ENCODE data around the gene CSRP3.

CSRP3 gene

DNA sequence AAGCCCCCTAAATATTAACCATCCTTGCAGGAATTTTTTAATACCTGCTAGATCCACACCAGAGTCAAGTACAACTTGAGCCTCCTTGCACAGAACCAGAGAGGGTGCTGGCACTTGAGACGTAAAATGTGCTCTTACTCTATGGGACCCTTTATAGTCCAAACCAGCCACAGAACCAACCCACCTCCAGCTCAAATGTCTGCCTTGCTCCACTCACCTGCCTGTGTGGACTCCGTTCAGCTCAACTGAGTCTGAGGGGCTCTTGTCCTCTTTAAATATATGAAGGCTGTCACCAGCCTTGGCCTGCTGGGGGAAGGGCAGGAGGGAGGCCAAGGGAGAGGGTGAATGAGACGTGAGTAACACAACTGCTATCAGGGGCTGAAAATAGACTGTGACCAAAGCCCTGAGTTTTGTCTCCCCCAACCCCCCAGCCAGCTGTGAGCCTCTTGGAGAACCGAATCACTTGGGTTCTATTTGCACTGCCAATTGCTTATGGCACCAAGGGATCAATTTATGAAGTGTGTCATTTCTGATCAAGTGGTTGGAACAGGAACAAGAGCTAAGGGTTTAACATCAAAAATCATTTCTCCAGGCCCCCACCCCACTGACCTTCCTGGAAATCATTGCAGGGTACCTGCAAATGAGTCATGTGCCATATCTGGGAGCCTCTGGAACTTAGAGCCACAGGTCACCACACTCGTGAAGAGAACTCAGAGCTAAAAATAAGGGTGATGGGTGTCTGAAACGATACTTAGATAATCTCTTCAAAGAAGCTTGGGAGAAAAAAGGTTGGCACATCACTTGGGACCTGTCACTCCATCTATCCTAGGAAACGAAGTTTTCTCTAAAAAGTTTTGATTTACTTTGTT lies at the start of gene CSRP3:
TSS of gene CSRP3 (minus strand) at position 247 of the 869 bp plus-strand sequence. CDS start 9,535 bp downstream, outside the sequence.
- no peak for DNase-seq (ENCODE audit: low read depth)

- no peak for DNase-seq (ENCODE audit: low read depth)
Measured at GRCh38 chr11:19251577-19251976, 49.8 kb upstream of the CSRP3 start.

- no peak for DNase-seq (ENCODE audit: low read depth)
Measured at GRCh38 chr11:19246816-19247215, 45.0 kb upstream of the CSRP3 start.

- DNase-seq (ENCODE audit: low read depth), result no peak
Measured at GRCh38 chr11:19245351-19245750, 43.6 kb upstream of the CSRP3 start.

DNA sequence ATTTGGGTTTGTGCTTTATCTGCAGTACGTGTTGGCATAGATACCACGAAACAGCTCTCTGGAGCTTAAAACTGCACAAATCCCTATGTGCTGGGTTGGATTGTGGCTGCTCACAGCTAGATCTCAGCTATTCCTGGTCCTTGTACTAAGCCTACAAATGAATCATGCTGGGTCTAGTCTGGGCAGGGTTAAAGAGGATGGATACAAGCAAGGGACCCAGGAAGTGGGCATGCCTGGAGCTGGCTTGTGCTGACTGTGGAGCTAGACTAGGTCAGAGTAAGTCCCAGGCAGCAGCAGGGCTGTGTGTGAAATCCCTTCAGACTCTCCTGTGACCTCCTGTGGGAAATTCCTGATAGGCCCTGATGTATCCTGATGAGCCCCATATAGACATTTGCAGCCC lies 42.8 kb upstream of the CSRP3 start:
- DNase-seq (ENCODE audit: low read depth), result no peak

DNA sequence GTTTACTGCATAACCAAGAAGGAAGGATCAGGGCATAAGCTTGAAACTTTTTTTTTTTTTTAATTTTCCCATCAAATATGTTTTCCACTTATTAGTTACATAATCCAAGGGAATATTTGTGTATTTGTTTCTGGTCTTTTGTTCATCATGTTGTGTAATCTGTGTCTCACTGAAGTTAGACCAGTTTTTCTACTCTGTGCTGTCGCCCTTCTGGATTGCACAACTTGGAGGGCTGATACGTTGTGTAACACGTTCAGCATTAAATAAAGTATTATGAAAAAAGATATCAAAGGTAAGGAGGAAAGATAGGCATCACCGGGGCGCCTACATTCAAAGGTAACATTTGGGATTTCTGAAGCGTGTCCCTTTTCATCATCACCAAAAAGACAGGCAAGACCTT lies 42.3 kb upstream of the CSRP3 start:
- DNase-seq (ENCODE audit: low read depth), result no peak

- DNase-seq (ENCODE audit: low read depth), result no peak
Measured at GRCh38 chr11:19243613-19244012, 41.8 kb upstream of the CSRP3 start.

DNA sequence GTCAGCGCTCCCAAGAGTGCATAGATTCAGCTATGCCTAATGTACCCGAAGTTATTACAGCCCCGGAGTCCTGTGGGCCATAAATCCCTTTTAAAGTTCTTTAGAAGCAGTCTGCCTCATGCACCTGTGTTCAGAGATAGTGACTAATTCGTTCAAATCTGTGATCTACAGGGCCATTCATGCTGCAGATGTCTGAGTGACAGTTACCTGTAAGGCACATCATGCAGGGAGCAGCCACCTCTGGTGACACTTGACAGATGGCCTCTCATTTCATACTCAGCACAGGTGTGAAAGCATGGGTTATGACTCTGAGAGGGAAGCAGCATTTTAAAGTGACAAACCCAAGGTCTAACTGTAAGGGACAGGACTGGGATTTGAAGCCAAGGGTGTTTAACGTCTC lies 41.4 kb upstream of the CSRP3 start:
- no peak for DNase-seq (ENCODE audit: low read depth)

GRCh38 chr11:19242179-19242932 lies 40.6 kb upstream of the CSRP3 start:
- no peak for DNase-seq (ENCODE audit: low read depth)

GRCh38 chr11:19241260-19242178 lies 39.7 kb upstream of the CSRP3 start:
- no peak for DNase-seq (ENCODE audit: low read depth)

DNA sequence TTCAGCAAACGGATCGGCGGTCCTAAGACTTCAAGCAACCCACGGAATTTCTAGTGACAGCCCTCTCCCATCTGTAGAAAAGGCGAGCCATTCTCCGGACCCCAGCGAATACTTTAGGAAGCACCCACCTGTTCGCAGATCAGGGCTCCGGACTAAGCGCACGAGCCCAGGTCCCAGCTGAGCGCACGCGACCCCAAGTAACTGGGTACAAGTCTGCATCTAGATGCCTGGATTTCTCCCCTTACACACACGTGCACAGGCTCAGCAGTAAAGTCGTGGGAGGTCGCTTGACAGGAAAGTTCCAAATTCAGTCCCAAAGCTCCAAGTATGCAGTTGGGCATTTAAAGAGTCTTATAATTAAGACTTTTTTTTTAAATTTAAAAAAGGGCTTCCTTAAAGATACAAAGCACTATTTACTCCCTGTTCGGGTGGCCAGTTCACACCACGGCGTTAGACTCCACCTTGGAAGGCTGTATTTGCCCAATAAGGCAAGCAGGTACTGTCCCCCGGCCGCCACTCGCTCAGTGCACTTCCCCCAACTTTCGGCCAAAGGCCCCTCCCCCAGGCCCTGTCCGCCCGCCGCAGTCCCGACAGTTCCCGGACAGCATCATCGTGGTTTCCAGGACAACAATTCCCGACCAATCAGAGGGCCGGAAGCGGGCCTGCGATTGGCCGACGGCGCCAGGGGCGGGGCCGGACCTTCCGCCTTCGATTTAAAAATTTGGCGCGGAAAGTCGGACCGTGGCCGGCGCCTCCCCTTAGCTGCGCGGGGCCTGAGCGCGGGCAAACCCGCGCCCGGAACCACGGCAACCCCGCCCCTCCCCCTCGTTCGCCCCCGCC lies 38.9 kb upstream of the CSRP3 start, which contains the start of gene E2F8:
TSS of gene E2F8 (minus strand) at position 526 of the 840 bp plus-strand sequence. CDS start 824 bp downstream, outside the sequence.
- DNase-seq (ENCODE audit: low read depth), result peak; percentile 65

- DNase-seq (ENCODE audit: low read depth), result no peak
Measured at GRCh38 chr11:19239039-19239438, 37.3 kb upstream of the CSRP3 start.

DNA sequence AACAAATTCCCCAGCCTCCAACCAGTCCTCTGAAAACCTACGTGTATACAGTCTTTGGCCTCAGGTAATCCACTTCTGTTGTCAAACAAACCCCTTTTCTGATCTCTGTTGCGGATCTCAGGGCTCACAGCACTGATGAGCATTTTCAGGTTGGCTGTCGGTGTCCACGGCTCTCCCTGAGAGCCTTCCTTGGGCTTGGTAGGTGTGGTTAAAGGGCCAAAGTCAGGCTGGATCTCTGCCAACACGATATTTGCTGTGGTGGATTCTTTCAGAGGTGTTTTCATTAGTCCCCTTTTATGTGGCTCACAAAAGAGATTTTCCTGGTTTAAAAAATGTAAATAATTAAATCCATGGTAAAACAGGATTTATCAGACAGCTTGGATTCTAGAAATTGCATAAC lies 36.0 kb upstream of the CSRP3 start:
- DNase-seq (ENCODE audit: low read depth), result no peak

- DNase-seq (ENCODE audit: low read depth), result no peak
Measured at GRCh38 chr11:19237381-19237780, 35.6 kb upstream of the CSRP3 start.

- DNase-seq (ENCODE audit: low read depth), result no peak
Measured at GRCh38 chr11:19234231-19234817, 32.5 kb upstream of the CSRP3 start.

DNA sequence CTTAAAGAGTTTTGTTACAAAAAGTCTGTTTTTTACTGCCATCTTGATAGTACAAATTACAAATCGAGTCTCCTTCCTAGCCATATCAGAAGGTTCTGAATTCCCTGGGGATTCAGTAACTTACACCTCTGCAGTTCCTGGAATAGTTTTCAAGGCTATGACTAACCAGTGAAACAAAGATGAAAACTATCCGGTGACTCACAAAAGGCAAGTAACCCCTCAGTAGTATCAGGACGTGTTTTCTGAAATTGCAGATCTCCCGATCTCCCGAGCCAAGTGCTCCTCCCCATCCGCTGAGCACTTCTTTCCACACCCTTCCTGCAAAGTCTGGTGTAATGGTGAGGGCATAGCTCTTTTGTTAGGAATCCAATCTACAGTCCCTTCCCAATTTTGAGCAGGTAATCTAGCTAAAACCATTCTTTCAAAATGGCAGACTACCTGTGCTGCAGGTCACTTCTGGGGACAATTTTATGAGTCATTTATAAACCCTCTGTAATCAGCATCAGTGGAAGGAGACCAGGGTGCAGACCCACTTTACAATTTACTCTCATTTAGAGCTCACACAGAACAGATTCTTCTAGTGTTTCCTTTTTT lies 31.2 kb upstream of the CSRP3 start:
- DNase-seq (ENCODE audit: low read depth), result no peak

DNA sequence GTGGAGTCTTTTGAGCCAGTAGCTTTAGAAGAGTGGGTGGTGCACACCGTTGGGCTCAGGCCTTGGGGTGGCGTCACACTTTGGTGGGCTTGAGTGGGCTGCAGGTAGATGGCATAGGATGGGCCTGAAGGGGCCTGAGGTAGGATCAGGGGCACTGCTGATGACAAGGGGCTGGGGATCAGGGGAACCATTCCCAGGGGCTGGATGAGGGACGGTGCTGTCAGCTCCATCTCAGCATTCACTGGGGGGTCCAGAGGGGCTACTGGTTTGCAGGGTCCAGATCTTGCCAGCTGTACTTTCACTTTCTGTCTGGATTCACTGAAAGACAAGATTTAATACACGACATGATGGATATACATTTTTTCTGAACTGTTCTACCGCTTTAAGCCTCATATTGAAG lies 27.9 kb upstream of the CSRP3 start:
- no peak for DNase-seq (ENCODE audit: low read depth)

GRCh38 chr11:19228968-19229367 lies 27.2 kb upstream of the CSRP3 start:
- DNase-seq (ENCODE audit: low read depth), result no peak

DNA sequence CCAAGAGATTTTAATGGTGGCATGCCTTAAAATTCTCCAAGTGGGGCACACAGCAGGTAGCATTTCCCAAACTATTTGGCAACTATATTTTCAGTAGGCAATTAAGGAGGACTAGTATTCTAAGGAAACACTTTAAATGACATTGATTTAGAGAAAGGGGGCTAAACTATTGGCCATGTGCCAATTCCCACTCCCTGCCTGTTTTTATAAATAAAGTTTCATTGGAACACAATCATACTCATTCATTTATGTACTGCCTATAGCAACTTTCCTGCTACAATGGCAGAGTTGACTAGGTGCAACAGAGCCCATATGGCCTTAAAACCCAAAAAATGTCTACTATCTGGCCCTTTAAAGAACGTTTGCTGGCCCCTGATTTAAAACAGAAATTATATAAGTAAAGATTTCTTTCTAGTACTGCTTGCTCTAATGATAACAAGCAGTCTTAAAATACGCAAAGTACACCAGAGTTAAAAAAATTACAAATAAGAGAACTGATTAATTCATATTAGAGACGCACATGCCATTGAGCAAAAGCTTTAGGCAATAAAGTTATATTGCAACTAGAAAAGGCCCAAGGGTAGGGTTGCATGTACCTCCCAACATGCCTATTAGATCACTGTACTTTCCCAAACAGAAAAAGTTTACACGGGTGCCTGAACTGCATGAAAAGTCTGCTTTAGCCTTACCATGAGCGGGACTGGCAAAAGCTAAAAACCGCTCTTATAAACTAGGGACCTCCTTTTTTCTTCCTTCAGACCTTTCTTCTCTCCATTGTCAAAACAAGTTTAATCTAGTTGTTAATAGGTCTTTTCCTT lies 24.8 kb upstream of the CSRP3 start:
- no peak for DNase-seq (ENCODE audit: low read depth)

Measured in stimulated activated CD8-positive, alpha-beta memory T cell treated with anti-CD3 and anti-CD28 coated beads, Interleukin-12 subunit alpha, Interleukin-12 subunit beta, amount 100 ng/mL, for 1 hour (primary cell).